Body of pancreas (tissue), 4 donors: ENCODE measurements around the gene LRRC3. TPM values are rescaled to one million over a fixed set of nuclear protein-coding genes. Genes with fewer than 3 reads are reported as not detected.

Experiments
- ATAC-seq: fragments of 150-250 bp; one replicate; pipeline ENCODE4 v1.9.1; 2016
- DNase-seq, 4 donors: peaks; one replicate each; pipeline ENCODE4 v3.0.0-alpha.2; 2019
- H3K27ac ChIP-seq, 4 donors: fragments of 200-600 bp; sonication (generic); 1 replicate in 3 of 4; 2 replicates in 1 of 4; pipeline versions ENCODE4 v1.5.1 to v1.6.1; 2016 to 2019; ENCODE audit warnings: mild to moderate bottlenecking in 1 of 4, mixed read lengths in 1 of 4, moderate library complexity in 1 of 4
- H3K27me3 ChIP-seq, 2 donors: fragments of 200-600 bp; sonication (generic); one replicate each; pipeline ENCODE4 v1.6.0; 2016; ENCODE audit warnings: mild to moderate bottlenecking in 1 of 2
- H3K36me3 ChIP-seq, 2 donors: fragments of 200-600 bp; sonication (generic); replicated peaks in 1 of 2; 2 replicates each; pipeline ENCODE4 v1.5.1; 2016; ENCODE audit warnings: low read depth in 2 of 2; ENCODE audit not compliant: insufficient read depth in 1 of 2
- H3K4me1 ChIP-seq: fragments of 200-600 bp; sonication (generic); one replicate; pipeline ENCODE4 v1.6.0; 2016
- H3K4me3 ChIP-seq, 2 donors: fragments of 200-600 bp; sonication (generic); 1 replicate in 1 of 2; 2 replicates in 1 of 2; pipeline ENCODE4 v1.5.1; 2016 to 2019
- H3K9me3 ChIP-seq, 3 donors: fragments of 200-600 bp; sonication (generic); 1 replicate in 2 of 3; 2 replicates in 1 of 3; pipeline ENCODE4 v1.5.1; 2016
- CTCF ChIP-seq, 7 experiments: fragments of 450-650 bp in 4 of 7; fragments of 200-600 bp in 3 of 7; sonication (generic) in 3 of 7; IDR thresholded peaks; one replicate each; pipeline ENCODE4 v1.5.1; 2016 to 2019; ENCODE audit warnings: antibody characterized with exemption in 7 of 7
- POLR2A ChIP-seq, 3 donors: fragments of 450-650 bp; IDR thresholded peaks; one replicate each; pipeline ENCODE4 v1.6.1; 2016; ENCODE audit warnings: antibody characterized with exemption in 3 of 3, mild to moderate bottlenecking in 2 of 3
- WGBS, 2 donors: methylation state at CpG; one replicate each; pipeline ENCODE4 v1.1.5; 2017; 5-methylcytosine and 5-hydroxymethylcytosine counted together
- intact Hi-C: fragments of 100-400 bp; cut with DNase I; formaldehyde crosslinking; loops from one replicate; pipeline ENCODE4 v1.15.1; 2023
- total RNA-seq, 2 donors: library from RNA; depleted of rRNA; stranded (reverse); fragments of >200 nt; gene quantifications; one replicate each; pipeline ENCODE4 v1.1.0, GENCODE V29; 2016

Gene LRRC3
- total RNA-seq, 2 donors from 2014 or later: 0.33 to 1.0 TPM

GRCh38 chr21:44450999-44451398 lies 4.3 kb upstream of the LRRC3 start:
- intact Hi-C loops: no loop called here
- TF ChIP-seq CTCF (IDR thresholded peaks at IDR 0.05) (no peak), POLR2A (IDR thresholded peaks at IDR 0.05) (no peak)

GRCh38 chr21:44453120-44453519 lies 2.2 kb upstream of the LRRC3 start:
- no peak for ATAC-seq
- no peak for DNase-seq
- H3K27me3 ChIP-seq: no peaks in the 10 kb centered on the region
- H3K9me3 ChIP-seq: no peaks in the 10 kb centered on the region
- no peak overlapping the region for H3K27ac ChIP-seq
- TF ChIP-seq POLR2A (IDR thresholded peaks at IDR 0.05) (no peak), CTCF (IDR thresholded peaks at IDR 0.05) (no peak)
- peaks cover 9% of the 10 kb centered on the region for H3K4me1 ChIP-seq
- WGBS, 2 donors: 78 to 83% methylated on average over 3 of the region's 3 CpGs
- no peaks in the 10 kb centered on the region for H3K36me3 ChIP-seq
- H3K4me3 ChIP-seq: no peak overlapping the region
- intact Hi-C loops: no loop called here

More at GRCh38 chr21:44450999-44451398, 4.3 kb upstream of the LRRC3 start:
- H3K4me1 ChIP-seq: peaks cover 4% of the 10 kb centered on the region
- 62 to 64% methylated on average over 14 of the region's 14 CpGs for WGBS, 2 donors
- no peak overlapping the region for H3K4me3 ChIP-seq
- DNase-seq: no peak
- H3K27me3 ChIP-seq: no peaks in the 10 kb centered on the region
- H3K27ac ChIP-seq: no peak overlapping the region
- H3K36me3 ChIP-seq: no peaks in the 10 kb centered on the region
- ATAC-seq: no peak
- H3K9me3 ChIP-seq: no peaks in the 10 kb centered on the region

DNA sequence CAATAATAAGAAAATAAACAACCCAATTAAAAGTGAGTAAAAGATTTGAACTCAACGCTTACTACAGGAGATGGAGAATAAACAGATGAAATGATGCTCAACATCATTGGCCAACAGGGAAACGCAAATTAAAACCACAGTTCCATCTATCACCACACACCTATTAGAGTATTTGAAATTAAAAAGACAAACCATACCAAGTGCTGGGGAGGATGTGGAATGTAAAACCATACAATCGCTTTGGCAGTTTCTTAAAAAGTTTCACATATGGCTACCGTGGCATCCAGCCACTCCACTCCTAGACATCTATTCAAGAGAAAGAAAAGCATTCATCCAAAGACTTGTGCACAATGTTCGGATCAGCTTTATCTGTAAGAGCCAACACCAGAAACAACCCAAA lies 1.3 kb upstream of the LRRC3 start:
- H3K36me3 ChIP-seq: no peaks in the 10 kb centered on the region
- intact Hi-C loops: no loop called here
- ATAC-seq: no peak
- no peak overlapping the region for H3K4me3 ChIP-seq
- H3K27ac ChIP-seq: no peak overlapping the region
- no peaks in the 10 kb centered on the region for H3K27me3 ChIP-seq
- TF ChIP-seq POLR2A (IDR thresholded peaks at IDR 0.05) (no peak), CTCF (IDR thresholded peaks at IDR 0.05) (no peak)
- H3K4me1 ChIP-seq: peaks cover 9% of the 10 kb centered on the region
- H3K9me3 ChIP-seq: no peaks in the 10 kb centered on the region
- DNase-seq: no peak
- WGBS, 2 donors: 70 to 86% methylated on average over 5 of the region's 5 CpGs

DNA sequence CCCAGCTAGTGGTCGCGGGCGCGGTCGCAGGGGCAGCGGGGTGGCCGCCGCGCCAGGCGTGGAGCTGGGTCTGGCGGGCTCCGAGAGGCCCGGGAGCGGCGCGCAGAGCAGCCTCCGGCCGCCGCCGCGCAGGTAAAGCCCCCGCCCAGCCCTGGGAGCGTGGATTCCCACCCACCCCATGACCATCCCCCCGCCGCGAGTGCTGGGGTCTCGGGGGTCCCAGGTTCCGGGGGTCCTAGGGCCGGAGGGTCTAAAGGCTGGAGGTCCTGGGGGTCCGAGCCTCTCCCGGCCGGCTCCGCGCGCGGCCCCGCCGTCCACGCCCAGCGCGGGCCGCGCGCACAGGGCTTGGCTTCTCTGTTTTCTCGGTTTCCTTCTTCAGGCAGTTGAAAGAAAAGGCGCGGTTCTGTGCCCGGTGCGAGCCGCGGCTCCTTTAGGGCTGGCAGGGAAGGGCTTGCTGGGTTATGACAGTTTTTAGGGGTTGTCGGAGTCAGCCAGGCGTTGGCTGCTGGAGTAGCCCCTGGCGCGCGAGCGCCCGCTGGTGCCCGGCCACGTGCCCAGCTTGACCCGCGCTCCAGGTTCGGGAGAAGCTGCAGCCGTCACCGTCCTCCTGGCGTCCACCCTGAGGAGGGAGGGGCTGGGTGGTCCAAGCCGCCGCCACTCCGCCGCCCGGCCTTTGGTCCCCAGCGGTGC lies 359 bp downstream of the LRRC3 start:
- intact Hi-C loops: no loop called here
- peaks cover 9% of the 10 kb centered on the region for H3K4me1 ChIP-seq
- ATAC-seq (peak; percentile 55), DNase-seq (peak; percentile 47 to 68 (median 58))
- peak overlapping the region; percentile 8 to 86 for H3K4me3 ChIP-seq
- 1% methylated on average over 68 of the region's 72 CpGs; no CpG with 5 or more reads in 1 of the 2 donors for WGBS, 2 donors
- no peaks in the 10 kb centered on the region for H3K27me3 ChIP-seq
- H3K9me3 ChIP-seq: no peaks in the 10 kb centered on the region
- H3K36me3 ChIP-seq: no peaks in the 10 kb centered on the region
- TF ChIP-seq CTCF (IDR thresholded peaks at IDR 0.05) (peak in 2 of 7 experiments; percentile 2 to 7), POLR2A (IDR thresholded peaks at IDR 0.05) (no peak)
- no peak overlapping the region for H3K27ac ChIP-seq
